WTC11 (cell line): Measurements from ENCODE around the gene MYLK4.

ENCODE experiments used
- ATF6 ChIP-seq: sonication (generic); formaldehyde crosslinking; IDR thresholded peaks from 2 replicates; pipeline ENCODE4 v1.8.1; 2023; ENCODE audit warnings: mild to moderate bottlenecking, missing genetic modification reagents
- CBFB ChIP-seq: sonication (generic); formaldehyde crosslinking; IDR thresholded peaks from 2 replicates; pipeline ENCODE4 v1.8.1; 2022; ENCODE audit warnings: mild to moderate bottlenecking, low read depth, missing genetic modification reagents
- CTCF ChIP-seq: fragments of 200-600 bp; IDR thresholded peaks from 2 replicates; pipeline ENCODE4 v1.8.0; 2022; ENCODE audit warnings: antibody characterized with exemption
- MAX ChIP-seq: sonication (generic); formaldehyde crosslinking; IDR thresholded peaks from 2 replicates; pipeline ENCODE4 v1.8.0; 2022; ENCODE audit warnings: mild to moderate bottlenecking, missing genetic modification reagents
- TCF7 ChIP-seq: sonication (generic); formaldehyde crosslinking; IDR thresholded peaks from 2 replicates; pipeline ENCODE4 v1.8.0; 2022; ENCODE audit warnings: mild to moderate bottlenecking, low read depth, missing genetic modification reagents, moderate library complexity
- TEAD1 ChIP-seq: sonication (generic); formaldehyde crosslinking; IDR thresholded peaks from 2 replicates; pipeline ENCODE4 v1.8.0; 2022; ENCODE audit warnings: mild to moderate bottlenecking, missing genetic modification reagents
- USF1 ChIP-seq: sonication (generic); formaldehyde crosslinking; IDR thresholded peaks from 2 replicates; pipeline ENCODE4 v1.8.0; 2022; ENCODE audit warnings: mild to moderate bottlenecking, missing genetic modification reagents
- USF2 ChIP-seq: sonication (generic); formaldehyde crosslinking; IDR thresholded peaks from 2 replicates; pipeline ENCODE4 v1.8.1; 2023; ENCODE audit warnings: mild to moderate bottlenecking, missing genetic modification reagents, moderate library complexity
- ZMAT4 ChIP-seq: fragments of 250-450 bp; sonication (Bioruptor Pico); IDR thresholded peaks from 2 replicates; pipeline ENCODE4 v1.9.0; 2021; ENCODE audit warnings: mild to moderate bottlenecking

GRCh38 chr6:2748183-2748582 lies 2.5 kb downstream of the MYLK4 start:
- TF ChIP-seq ATF6 (CRISPR knock-in tag) (no peak), CBFB (CRISPR knock-in tag) (no peak), USF2 (CRISPR knock-in tag) (no peak), CTCF (no peak), USF1 (CRISPR knock-in tag) (no peak), ZMAT4 (CRISPR knock-in tag) (no peak), TCF7 (CRISPR knock-in tag) (no peak), TEAD1 (CRISPR knock-in tag) (no peak), MAX (no peak)
